Uterus (tissue), 4 donors: Measurements from ENCODE around the gene OPCML. TPM values are rescaled to one million over a fixed set of nuclear protein-coding genes. Genes with fewer than 3 reads are reported as not detected.

ENCODE experiments used
- DNase-seq, 2 donors: peaks; one replicate each; pipeline ENCODE4 v3.0.0-alpha.2; 2019 to 2020
- H3K27ac ChIP-seq, 2 donors: fragments of 200-600 bp; sonication (generic); 1 replicate in 1 of 2; 2 replicates in 1 of 2; pipeline ENCODE4 v1.5.1; 2016 to 2018
- H3K27me3 ChIP-seq, 2 donors: fragments of 200-600 bp; sonication (generic); one replicate each; pipeline ENCODE4 v1.5.1; 2018 to 2019; ENCODE audit warnings: control low read depth in 1 of 2
- H3K36me3 ChIP-seq, 2 donors: fragments of 200-600 bp; sonication (generic); one replicate each; pipeline ENCODE4 v1.5.1; 2019; ENCODE audit warnings: control low read depth in 1 of 2
- H3K4me1 ChIP-seq, 2 donors: fragments of 200-600 bp; sonication (generic); one replicate each; pipeline ENCODE4 v1.5.1; 2018 to 2019; ENCODE audit warnings: control low read depth in 1 of 2
- H3K4me3 ChIP-seq, 2 donors: fragments of 200-600 bp; sonication (generic); 1 replicate in 1 of 2; 2 replicates in 1 of 2; pipeline ENCODE4 v1.5.1; 2018 to 2019; ENCODE audit warnings: mild to moderate bottlenecking in 1 of 2
- H3K9me3 ChIP-seq, 2 donors: fragments of 200-600 bp; sonication (generic); one replicate each; pipeline ENCODE4 v1.5.1; 2019; ENCODE audit warnings: control low read depth in 1 of 2
- CTCF ChIP-seq, 4 experiments: fragments of 200-600 bp in 2 of 4; fragments of 450-650 bp in 2 of 4; sonication (generic) in 2 of 4; IDR thresholded peaks; one replicate each; pipeline ENCODE4 v1.5.1; 2016 to 2019; ENCODE audit warnings: antibody characterized with exemption in 4 of 4, mild to moderate bottlenecking in 2 of 4, moderate library complexity in 1 of 4
- POLR2A ChIP-seq, 2 donors: fragments of 450-650 bp; IDR thresholded peaks; one replicate each; pipeline ENCODE4 v1.6.1; 2016; ENCODE audit warnings: antibody characterized with exemption in 2 of 2, mild to moderate bottlenecking in 1 of 2, moderate library complexity in 1 of 2
- intact Hi-C: fragments of 100-400 bp; cut with DNase I; formaldehyde crosslinking; loops from one replicate; pipeline ENCODE4 v1.15.1; 2023; ENCODE audit warnings: low total_unique reads
- total RNA-seq, 4 donors: library from RNA; depleted of rRNA in 3 of 4; stranded (reverse); fragments of >200 nt in 3 of 4; gene quantifications; one replicate each; pipeline versions ENCODE4 v1.1.0 to v1.2.4, GENCODE V29; 2014 to 2023
- donor health status: DM: yes; HTN: yes; CAD: no.

Gene OPCML
- total RNA-seq, 4 donors from 2014 or later: under 0.01 to 3.9 (median 1.7) TPM

GRCh38 chr11:133521502-133521901 is 10.8 kb downstream of the OPCML start:
- intact Hi-C loops: no loop called here
- Histone ChIP-seq H3K27me3 (no peaks in the 10 kb centered on the region), H3K36me3 (no peaks in the 10 kb centered on the region), H3K4me3 (no peak overlapping the region), H3K4me1 (no peaks in the 10 kb centered on the region), H3K27ac (no peak overlapping the region), H3K9me3 (no peaks in the 10 kb centered on the region)
- no peak for DNase-seq
- TF ChIP-seq POLR2A (IDR thresholded peaks at IDR 0.05) (no peak), CTCF (IDR thresholded peaks at IDR 0.05) (no peak)

GRCh38 chr11:133520707-133521106 is 11.6 kb downstream of the OPCML start:
- no peak for DNase-seq
- Histone ChIP-seq H3K4me3 (no peak overlapping the region), H3K9me3 (no peaks in the 10 kb centered on the region), H3K36me3 (no peaks in the 10 kb centered on the region), H3K27me3 (no peaks in the 10 kb centered on the region), H3K4me1 (no peaks in the 10 kb centered on the region), H3K27ac (no peak overlapping the region)
- TF ChIP-seq POLR2A (IDR thresholded peaks at IDR 0.05): no peak
- TF ChIP-seq CTCF (IDR thresholded peaks at IDR 0.05): no peak
- intact Hi-C loops: no loop called here

- H3K9me3 ChIP-seq: no peaks in the 10 kb centered on the region
- no peak for DNase-seq
- TF ChIP-seq POLR2A (IDR thresholded peaks at IDR 0.05) (no peak), CTCF (IDR thresholded peaks at IDR 0.05) (no peak)
- no peaks in the 10 kb centered on the region for H3K36me3 ChIP-seq
- H3K27me3 ChIP-seq: no peaks in the 10 kb centered on the region
- H3K27ac ChIP-seq: no peak overlapping the region
- intact Hi-C loops: no loop called here
- H3K4me3 ChIP-seq: no peak overlapping the region
- no peaks in the 10 kb centered on the region for H3K4me1 ChIP-seq
These were observed 12.7 kb downstream of the OPCML start for GRCh38 chr11:133519560-133519959.

- no peak for DNase-seq
- no peak overlapping the region for H3K27ac ChIP-seq
- TF ChIP-seq CTCF (IDR thresholded peaks at IDR 0.05): no peak
- no peak for TF ChIP-seq POLR2A (IDR thresholded peaks at IDR 0.05)
- H3K4me1 ChIP-seq: no peaks in the 10 kb centered on the region
- intact Hi-C loops: no loop called here
- H3K9me3 ChIP-seq: no peaks in the 10 kb centered on the region
- no peaks in the 10 kb centered on the region for H3K36me3 ChIP-seq
- H3K4me3 ChIP-seq: no peak overlapping the region
- no peaks in the 10 kb centered on the region for H3K27me3 ChIP-seq
These were observed 13.5 kb downstream of the OPCML start for GRCh38 chr11:133518702-133519264.

- H3K4me1 ChIP-seq: no peaks in the 10 kb centered on the region
- no peaks in the 10 kb centered on the region for H3K9me3 ChIP-seq
- no peak for DNase-seq
- no peaks in the 10 kb centered on the region for H3K36me3 ChIP-seq
- no peak overlapping the region for H3K4me3 ChIP-seq
- TF ChIP-seq POLR2A (IDR thresholded peaks at IDR 0.05) (no peak), CTCF (IDR thresholded peaks at IDR 0.05) (no peak)
- no peaks in the 10 kb centered on the region for H3K27me3 ChIP-seq
- H3K27ac ChIP-seq: no peak overlapping the region
- intact Hi-C loops: no loop called here
These were observed 15.5 kb downstream of the OPCML start for GRCh38 chr11:133516845-133517244.
